ENCODE results near the gene TCF20. TPM values are rescaled to one million over a fixed set of nuclear protein-coding genes. Genes with fewer than 3 reads are reported as not detected.

Gene TCF20
- total RNA-seq, 1 donor from 2014 or later: 21.9 TPM

DNA sequence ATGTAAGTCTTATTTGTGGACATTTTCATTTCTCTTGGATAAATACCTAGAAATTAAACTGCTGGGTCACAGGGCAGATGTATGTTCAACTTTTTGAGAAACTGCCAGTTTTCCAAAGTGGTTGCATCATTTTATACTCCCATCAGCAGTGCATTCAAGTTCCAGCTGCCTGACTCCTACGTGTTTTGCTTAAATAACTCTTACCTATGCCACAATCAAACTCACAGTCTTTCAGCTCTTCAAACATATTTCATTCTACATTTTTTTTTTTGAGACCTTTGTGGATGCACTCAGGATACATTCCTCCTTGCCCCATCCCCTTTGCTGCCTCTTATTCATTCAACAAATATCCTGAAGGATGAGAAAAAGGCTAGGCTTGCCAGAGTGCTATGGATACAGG, 9.2 kb downstream of the TCF20 start:
- DNase-seq (ENCODE audit: low read depth, low spot score): no peak

- no peak for DNase-seq (ENCODE audit: low read depth, low spot score)
These were observed 12.3 kb downstream of the TCF20 start for GRCh38 chr22:42258126-42258525.

DNA sequence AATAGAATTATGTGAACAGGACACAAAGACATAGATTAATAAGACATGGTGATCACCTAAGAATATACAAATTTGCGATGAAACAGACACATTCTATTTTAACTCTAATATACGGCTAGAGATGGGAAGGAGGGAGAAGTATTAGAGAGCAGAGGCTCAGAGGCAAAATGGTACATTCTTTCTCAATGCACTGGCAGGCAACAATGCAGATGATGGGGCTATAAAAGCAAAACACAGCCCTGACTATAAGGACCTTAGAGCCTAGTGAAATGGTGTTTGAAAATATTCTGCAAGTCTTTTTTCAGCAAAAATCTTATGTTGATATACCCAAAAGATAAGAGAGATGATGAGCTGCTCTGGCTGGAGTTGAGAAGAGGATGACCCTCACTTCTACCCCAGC, 13.1 kb downstream of the TCF20 start:
- DNase-seq (ENCODE audit: low read depth, low spot score): no peak

DNA sequence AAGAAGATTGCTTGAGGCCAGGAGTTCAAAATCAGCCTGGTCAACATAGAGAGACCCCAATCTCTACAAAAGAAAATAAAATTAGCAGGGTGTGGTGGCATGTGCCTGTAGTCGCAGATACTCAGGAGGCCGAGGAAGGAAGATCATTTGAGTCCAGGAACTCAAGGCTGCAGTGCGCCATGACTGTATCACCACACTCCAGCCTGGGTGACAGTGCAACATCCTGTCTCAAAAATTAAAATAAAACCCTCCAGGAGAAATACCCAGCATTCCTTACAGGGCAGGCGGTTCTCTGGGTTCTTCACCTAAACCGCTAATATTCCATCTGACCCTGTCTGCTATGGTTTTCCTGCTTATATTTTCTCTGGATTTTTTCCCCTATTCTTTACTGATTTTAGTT, 13.5 kb downstream of the TCF20 start:
- no peak for DNase-seq (ENCODE audit: low read depth, low spot score)

GRCh38 chr22:42256220-42256619, 14.2 kb downstream of the TCF20 start:
- DNase-seq (ENCODE audit: low read depth, low spot score): no peak

- DNase-seq (ENCODE audit: low read depth, low spot score): no peak
These were observed 20.6 kb downstream of the TCF20 start for GRCh38 chr22:42249831-42250230.

DNA sequence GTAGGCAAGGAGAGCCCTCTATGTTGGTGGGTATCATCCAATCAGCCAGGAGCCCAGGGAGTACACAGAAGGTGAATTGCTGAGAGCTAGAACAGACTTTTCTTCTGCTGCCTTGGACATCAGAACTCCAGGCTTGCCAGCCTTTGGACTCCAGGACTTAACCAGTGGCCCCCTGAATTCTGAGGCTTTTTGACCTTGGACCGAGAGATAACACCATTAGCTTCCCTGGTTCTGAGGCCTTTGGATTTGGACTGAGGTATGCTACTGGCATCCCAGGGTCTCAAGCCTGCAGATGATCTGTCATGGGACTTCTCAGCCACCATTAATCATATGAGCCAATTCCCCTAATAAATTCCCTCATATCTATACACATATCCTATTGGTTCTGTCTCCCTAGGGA, 21.5 kb downstream of the TCF20 start:
- no peak for DNase-seq (ENCODE audit: low read depth, low spot score)

DNA sequence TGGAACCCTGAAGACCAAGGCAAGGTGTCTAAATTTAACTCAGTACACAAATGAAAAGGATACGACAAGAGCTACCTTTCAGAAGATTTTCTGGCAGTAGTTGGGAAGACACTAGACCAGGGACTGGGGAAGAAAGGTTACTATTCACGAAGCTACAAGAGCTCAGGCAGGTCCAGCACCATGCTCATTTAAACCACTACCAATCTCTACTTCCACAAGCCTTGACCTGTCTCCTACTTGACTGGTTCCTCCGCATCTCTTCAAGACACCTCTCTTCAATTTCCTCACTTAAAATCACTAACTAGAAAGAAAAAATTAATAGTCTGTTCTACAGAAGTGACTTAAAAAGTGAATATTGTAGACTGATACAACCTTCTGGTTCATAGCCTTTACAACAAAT, 22.9 kb downstream of the TCF20 start:
- DNase-seq (ENCODE audit: low read depth, low spot score): no peak

DNA sequence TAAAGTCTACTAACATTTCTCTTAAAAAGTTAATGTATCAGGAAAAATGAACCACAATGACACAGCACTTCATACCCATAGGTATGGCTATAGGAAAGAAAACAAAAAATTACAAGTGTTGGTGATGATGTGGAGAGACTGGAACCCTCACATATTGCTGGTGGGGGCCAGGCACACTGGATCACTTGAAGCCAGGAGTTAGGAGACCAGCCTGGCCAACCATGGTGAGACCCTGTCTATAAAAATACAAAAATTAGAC, 26.7 kb downstream of the TCF20 start:
- DNase-seq (ENCODE audit: low read depth, low spot score): no peak

DNA sequence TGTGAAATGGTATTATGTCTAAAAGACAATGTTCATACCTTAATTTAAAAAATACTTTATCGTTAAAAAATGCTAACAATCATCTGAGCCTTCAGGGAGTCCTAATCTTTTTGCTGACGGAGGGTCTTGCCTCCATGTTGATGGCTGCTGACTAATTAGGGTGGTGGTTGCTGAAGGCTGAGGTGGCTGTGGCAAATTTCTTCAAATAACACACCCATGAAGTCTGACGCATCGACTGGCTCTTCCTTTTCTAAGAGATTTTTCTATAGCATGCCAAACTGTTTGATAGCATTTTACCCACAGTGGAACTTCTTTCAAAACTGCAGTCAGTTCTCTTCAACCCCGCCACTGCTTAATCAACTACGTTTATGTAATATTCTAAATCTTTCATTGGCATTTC, 33.6 kb downstream of the TCF20 start:
- no peak for DNase-seq (ENCODE audit: low read depth, low spot score)

DNA sequence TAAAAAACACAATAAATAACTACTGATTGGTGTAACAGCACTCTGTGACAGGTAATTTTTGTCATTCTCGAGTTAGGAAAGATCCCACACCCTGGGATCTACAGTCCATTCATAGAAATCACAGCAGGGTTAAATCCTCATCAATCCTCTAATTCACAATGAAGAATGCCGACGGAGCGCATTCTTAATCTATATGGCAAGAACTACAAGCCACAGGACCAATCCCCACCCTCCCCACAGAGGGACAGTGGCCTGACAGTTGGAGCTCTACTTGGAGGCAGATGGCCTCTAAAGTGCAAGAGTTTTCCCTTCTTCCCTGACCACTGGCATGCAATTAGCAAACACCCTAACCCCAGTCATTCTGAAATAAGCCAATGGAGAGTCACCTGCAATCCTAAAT, 34.2 kb downstream of the TCF20 start:
- DNase-seq (ENCODE audit: low read depth, low spot score): no peak

GRCh38 chr22:42233879-42234278, 36.6 kb downstream of the TCF20 start:
- no peak for DNase-seq (ENCODE audit: low read depth, low spot score)

DNA sequence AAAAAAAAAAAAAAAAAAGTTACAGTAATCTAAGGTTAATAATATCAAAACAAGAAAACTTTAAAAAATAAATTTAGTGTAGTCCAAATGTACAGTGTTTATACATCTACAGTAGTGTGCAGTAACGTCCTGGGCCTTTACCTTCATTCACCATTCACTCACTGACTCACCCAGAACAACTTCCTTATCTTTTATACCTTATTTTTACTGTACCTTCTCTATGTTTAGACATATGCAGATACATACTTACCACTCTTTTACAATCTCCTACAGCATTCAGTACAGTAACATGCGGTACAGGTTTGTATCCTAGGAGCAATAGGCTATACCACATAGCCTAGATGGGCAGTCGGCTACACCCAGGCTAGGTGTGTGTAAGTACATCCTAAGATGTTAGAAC, 38.5 kb downstream of the TCF20 start:
- DNase-seq (ENCODE audit: low read depth, low spot score): no peak

- DNase-seq (ENCODE audit: low read depth, low spot score): no peak
These were observed 40.9 kb downstream of the TCF20 start for GRCh38 chr22:42229455-42230149.

DNA sequence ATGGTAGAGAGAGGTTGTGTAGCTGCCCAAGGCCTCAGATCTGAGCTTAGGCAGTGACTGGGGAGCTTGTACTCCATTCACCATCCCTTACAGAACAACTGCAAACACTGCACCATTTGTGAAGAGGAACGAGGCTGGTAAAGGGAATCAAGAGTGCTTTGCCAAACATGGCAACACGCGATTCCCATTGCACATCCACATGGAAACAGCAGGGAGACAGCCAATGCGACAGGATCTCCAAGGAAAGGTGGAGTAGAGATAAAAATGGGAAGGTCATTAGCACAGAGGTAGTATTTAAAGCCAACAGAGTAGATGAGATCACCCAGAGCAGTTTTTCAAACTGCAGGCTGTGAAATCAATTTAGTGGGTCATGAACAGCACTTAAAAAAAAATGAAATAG, 42.0 kb downstream of the TCF20 start:
- no peak for DNase-seq (ENCODE audit: low read depth, low spot score)

- no peak for DNase-seq (ENCODE audit: low read depth, low spot score)
These were observed 43.0 kb downstream of the TCF20 start for GRCh38 chr22:42227435-42227834.

DNA sequence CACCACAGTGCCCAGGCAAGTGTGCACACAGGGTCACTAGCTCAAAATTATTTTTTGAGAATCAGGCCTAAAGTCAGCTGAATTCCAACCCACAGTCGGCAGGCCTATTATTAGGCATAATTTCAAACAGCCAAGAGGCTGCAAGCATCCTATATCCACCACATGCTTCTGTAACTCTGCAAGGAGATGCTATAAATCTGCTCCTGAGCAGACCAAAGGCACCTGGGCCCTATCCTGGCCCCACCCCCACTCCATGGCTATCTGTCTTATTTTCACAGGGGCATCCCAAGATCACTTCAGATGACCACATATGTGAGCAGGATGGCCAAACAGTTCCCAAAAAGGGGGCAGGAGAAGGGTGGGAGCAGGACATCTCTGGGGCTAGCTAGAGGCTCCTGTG, 44.6 kb downstream of the TCF20 start:
- DNase-seq (ENCODE audit: low read depth, low spot score): no peak

DNA sequence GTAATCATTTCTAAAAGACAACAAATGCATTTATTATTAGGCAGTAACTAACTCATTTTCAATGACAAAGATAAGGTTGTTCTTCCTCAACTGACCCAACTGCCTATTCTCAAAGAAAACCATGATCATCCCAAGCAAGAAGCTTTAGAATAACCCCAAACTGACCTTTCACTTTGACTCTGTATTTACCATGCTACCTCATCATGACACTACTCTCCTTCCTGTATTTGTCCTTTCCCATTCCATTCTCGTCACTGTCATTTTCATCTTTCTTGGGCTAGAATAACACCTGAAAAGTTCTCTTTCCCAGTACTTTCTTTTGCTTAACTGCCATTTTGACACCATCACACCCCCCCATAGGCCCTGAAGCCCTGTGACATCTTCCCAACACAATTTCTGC, 48.3 kb downstream of the TCF20 start:
- no peak for DNase-seq (ENCODE audit: low read depth, low spot score)

Other genes starting within 250 kb of the TCF20 start
- gene NAGA, start 199.8 kb downstream of the TCF20 start, total RNA-seq: 46.4 and 56.8 TPM in 2 replicates
- 17.5 and 25.4 TPM in 2 replicates for gene PHETA2, start 196.4 kb downstream of the TCF20 start, total RNA-seq
- 10.8 and 14.5 TPM in 2 replicates for gene SMDT1, start 191.0 kb downstream of the TCF20 start, total RNA-seq
- gene NDUFA6, start 179.9 kb downstream of the TCF20 start, total RNA-seq: 61.7 and 65.9 TPM in 2 replicates
- 0.13 and 0.14 TPM in 2 replicates for gene CYP2D6, start 139.8 kb downstream of the TCF20 start, total RNA-seq
- not detected in 2 replicates for gene NFAM1, start 161.8 kb upstream of the TCF20 start, total RNA-seq
- gene RRP7A, start 249.1 kb upstream of the TCF20 start, total RNA-seq: 52.4 and 54.9 TPM in 2 replicates